IgD-negative memory B cell (primary cell): Measurements from ENCODE around the gene NPY1R. TPM values are rescaled to one million over a fixed set of nuclear protein-coding genes. Genes with fewer than 3 reads are reported as not detected.

Experiments
- H3K27ac Mint-ChIP-seq, 3 donors: one replicate each; pipeline ENCODE4 v1.8.0; 2020 to 2022; ENCODE audit warnings: mild to moderate bottlenecking in 3 of 3, mixed read lengths in 3 of 3, moderate library complexity in 1 of 3
- H3K27me3 Mint-ChIP-seq: one replicate; pipeline ENCODE4 v1.8.0; 2021; ENCODE audit warnings: mixed read lengths
- H3K36me3 Mint-ChIP-seq: one replicate; pipeline ENCODE4 v1.8.0; 2020; ENCODE audit warnings: mild to moderate bottlenecking, mixed read lengths
- H3K4me1 Mint-ChIP-seq, 3 donors: one replicate each; pipeline ENCODE4 v1.8.0; 2020 to 2022; ENCODE audit warnings: mixed read lengths in 3 of 3, mild to moderate bottlenecking in 1 of 3
- H3K4me3 Mint-ChIP-seq, 4 donors: one replicate each; pipeline ENCODE4 v1.8.0; 2020 to 2022; ENCODE audit warnings: mild to moderate bottlenecking in 4 of 4, mixed read lengths in 4 of 4, moderate library complexity in 3 of 4
- H3K9me3 Mint-ChIP-seq, 3 donors: one replicate each; pipeline ENCODE4 v1.8.0; 2020 to 2021; ENCODE audit warnings: mixed read lengths in 3 of 3, mild to moderate bottlenecking in 1 of 3
- polyA plus RNA-seq: library from polyadenylated mRNA; unstranded; fragments of 300-500 nt; fragmentation: Illumina TruSeq; gene quantifications from one replicate; pipeline ENCODE4 v1.2.3, GENCODE V29; 2021

Gene NPY1R
- polyA plus RNA-seq, 1 donor from 2014 or later, result not detected

- H3K36me3 Mint-ChIP-seq, result peaks cover 4% of the 10 kb centered on the region
- peaks cover 7 to 12% (median 11%) of the 10 kb centered on the region in 3 donors for H3K9me3 Mint-ChIP-seq
- H3K27ac Mint-ChIP-seq, result no peak overlapping the region
- H3K27me3 Mint-ChIP-seq, result peaks cover 6% of the 10 kb centered on the region
- no peaks in the 10 kb centered on the region for H3K4me1 Mint-ChIP-seq
- H3K4me3 Mint-ChIP-seq, result no peak overlapping the region
These were observed 15.3 kb downstream of the NPY1R start for GRCh38 chr4:163317110-163317509.

- peaks cover 0 to 2% (median 0%) of the 10 kb centered on the region in 3 donors for H3K9me3 Mint-ChIP-seq
- no peak overlapping the region for H3K27ac Mint-ChIP-seq
- H3K27me3 Mint-ChIP-seq, result peaks cover 6% of the 10 kb centered on the region
- peaks cover 0 to 2% (median 0%) of the 10 kb centered on the region in 3 donors for H3K4me1 Mint-ChIP-seq
- no peak overlapping the region for H3K4me3 Mint-ChIP-seq
- H3K36me3 Mint-ChIP-seq, result no peaks in the 10 kb centered on the region
These were observed 22.9 kb downstream of the NPY1R start for GRCh38 chr4:163309466-163309865.

GRCh38 chr4:163303069-163303468 lies 29.3 kb downstream of the NPY1R start:
- Mint-ChIP-seq H3K27ac (no peak overlapping the region), H3K36me3 (no peaks in the 10 kb centered on the region), H3K27me3 (peaks cover 2% of the 10 kb centered on the region), H3K4me3 (no peak overlapping the region), H3K4me1 (peaks cover 0 to 2% (median 0%) of the 10 kb centered on the region in 3 donors), H3K9me3 (peaks cover 0 to 2% (median 0%) of the 10 kb centered on the region in 3 donors)

- H3K4me3 Mint-ChIP-seq, result no peak overlapping the region
- H3K9me3 Mint-ChIP-seq, result no peaks in the 10 kb centered on the region
- H3K27me3 Mint-ChIP-seq, result no peaks in the 10 kb centered on the region
- H3K4me1 Mint-ChIP-seq, result no peaks in the 10 kb centered on the region
- H3K27ac Mint-ChIP-seq, result no peak overlapping the region
- H3K36me3 Mint-ChIP-seq, result no peaks in the 10 kb centered on the region
These were observed 32.0 kb downstream of the NPY1R start for GRCh38 chr4:163300445-163300844.

GRCh38 chr4:163295138-163295537 lies 37.3 kb downstream of the NPY1R start:
- H3K4me1 Mint-ChIP-seq, result no peaks in the 10 kb centered on the region
- no peak overlapping the region for H3K4me3 Mint-ChIP-seq
- H3K27me3 Mint-ChIP-seq, result peaks cover 5% of the 10 kb centered on the region
- no peak overlapping the region for H3K27ac Mint-ChIP-seq
- no peaks in the 10 kb centered on the region for H3K9me3 Mint-ChIP-seq
- no peaks in the 10 kb centered on the region for H3K36me3 Mint-ChIP-seq

- Mint-ChIP-seq H3K36me3 (no peaks in the 10 kb centered on the region), H3K9me3 (peaks cover 0 to 15% (median 4%) of the 10 kb centered on the region in 3 donors), H3K27ac (no peak overlapping the region), H3K4me1 (no peaks in the 10 kb centered on the region), H3K27me3 (no peaks in the 10 kb centered on the region), H3K4me3 (no peak overlapping the region)
These were observed 48.1 kb downstream of the NPY1R start for GRCh38 chr4:163284304-163284703.

GRCh38 chr4:163280703-163281519 lies 51.5 kb downstream of the NPY1R start:
- no peaks in the 10 kb centered on the region for H3K4me1 Mint-ChIP-seq
- peaks cover 2 to 15% (median 4%) of the 10 kb centered on the region in 3 donors for H3K9me3 Mint-ChIP-seq
- peaks cover 3% of the 10 kb centered on the region for H3K36me3 Mint-ChIP-seq
- H3K27ac Mint-ChIP-seq, result no peak overlapping the region
- no peaks in the 10 kb centered on the region for H3K27me3 Mint-ChIP-seq
- no peak overlapping the region for H3K4me3 Mint-ChIP-seq

GRCh38 chr4:163279713-163280112 lies 52.7 kb downstream of the NPY1R start:
- H3K4me1 Mint-ChIP-seq, result no peaks in the 10 kb centered on the region
- no peaks in the 10 kb centered on the region for H3K27me3 Mint-ChIP-seq
- peaks cover 2 to 8% (median 4%) of the 10 kb centered on the region in 3 donors for H3K9me3 Mint-ChIP-seq
- H3K27ac Mint-ChIP-seq, result no peak overlapping the region
- peaks cover 3% of the 10 kb centered on the region for H3K36me3 Mint-ChIP-seq
- H3K4me3 Mint-ChIP-seq, result no peak overlapping the region

GRCh38 chr4:163274861-163275260 lies 57.5 kb downstream of the NPY1R start:
- no peaks in the 10 kb centered on the region for H3K27me3 Mint-ChIP-seq
- H3K9me3 Mint-ChIP-seq, result peaks cover 0 to 2% (median 0%) of the 10 kb centered on the region in 3 donors
- peaks cover 3% of the 10 kb centered on the region for H3K36me3 Mint-ChIP-seq
- H3K4me1 Mint-ChIP-seq, result no peaks in the 10 kb centered on the region
- no peak overlapping the region for H3K4me3 Mint-ChIP-seq
- H3K27ac Mint-ChIP-seq, result no peak overlapping the region

Other genes with a start within 250 kb of the NPY1R start
- 4.3 TPM for gene NAF1, start 165.7 kb downstream of the NPY1R start, polyA plus RNA-seq
- not detected for gene NPY5R, start 11.3 kb upstream of the NPY1R start, polyA plus RNA-seq
- not detected for gene TKTL2, start 141.2 kb upstream of the NPY1R start, polyA plus RNA-seq
- 25.1 TPM for gene TMA16, start 162.1 kb upstream of the NPY1R start, polyA plus RNA-seq